Peyer's patch (tissue), 4 donors: ENCODE measurements around the gene LGALS7B. TPM values are rescaled to one million over a fixed set of nuclear protein-coding genes. Genes with fewer than 3 reads are reported as not detected.
"Not testable (repeated sequence)": the region's sequence is repeated elsewhere in the genome, so short reads cannot be mapped to it uniquely, and the experiment has no call there.

Experiments used
- DNase-seq, 3 donors: peaks; one replicate each; pipeline ENCODE4 v3.0.0-alpha.2; 2017 to 2019
- H3K27ac ChIP-seq, 4 donors: fragments of 200-600 bp; sonication (generic); one replicate each; pipeline ENCODE4 v1.5.1; 2016 to 2019
- H3K27me3 ChIP-seq, 2 donors: fragments of 200-600 bp; sonication (generic); one replicate each; pipeline ENCODE4 v1.5.1; 2019
- H3K36me3 ChIP-seq, 3 donors: fragments of 200-600 bp; sonication (generic); one replicate each; pipeline ENCODE4 v1.5.1; 2016 to 2019
- H3K4me1 ChIP-seq, 4 donors: fragments of 200-600 bp; sonication (generic); one replicate each; pipeline ENCODE4 v1.5.1; 2016 to 2019
- H3K4me3 ChIP-seq, 4 donors: fragments of 200-600 bp; sonication (generic); 1 replicate in 3 of 4; 2 replicates in 1 of 4; pipeline ENCODE4 v1.5.1; 2016 to 2019; ENCODE audit warnings: mild to moderate bottlenecking in 1 of 4
- H3K9me3 ChIP-seq, 4 donors: fragments of 200-600 bp; sonication (generic); one replicate each; pipeline ENCODE4 v1.5.1; 2016 to 2019; ENCODE audit warnings: mild to moderate bottlenecking in 1 of 4
- CTCF ChIP-seq, 6 experiments: fragments of 450-650 bp in 4 of 6; fragments of 200-600 bp in 2 of 6; sonication (generic) in 1 of 6; IDR thresholded peaks; one replicate each; pipeline ENCODE4 v1.5.1; 2017 to 2019; ENCODE audit warnings: antibody characterized with exemption in 6 of 6, mild to moderate bottlenecking in 3 of 6, moderate library complexity in 1 of 6
- POLR2A ChIP-seq, 2 donors: fragments of 450-650 bp; IDR thresholded peaks; one replicate each; pipeline ENCODE4 v1.5.1; 2017; ENCODE audit warnings: antibody characterized with exemption in 2 of 2, mild to moderate bottlenecking in 2 of 2, moderate library complexity in 2 of 2
- total RNA-seq, 4 donors: library from RNA; depleted of rRNA; stranded (reverse); fragments of >200 nt; gene quantifications; one replicate each; pipeline ENCODE4 v1.1.0, GENCODE V29; 2016

LGALS7B gene
- total RNA-seq, 4 donors from 2014 or later = not detected

GRCh38 chr19:38774181-38774950, 14.6 kb upstream of the LGALS7B start:
- Histone ChIP-seq H3K4me1 (peaks cover 0 to 7% (median 3%) of the 10 kb centered on the region in 4 donors), H3K27ac (no peak overlapping the region), H3K9me3 (no peaks in the 10 kb centered on the region), H3K4me3 (no peak overlapping the region), H3K36me3 (no peaks in the 10 kb centered on the region), H3K27me3 (no peaks in the 10 kb centered on the region)
- DNase-seq = no peak
- TF ChIP-seq CTCF (IDR thresholded peaks at IDR 0.05) (no peak), POLR2A (IDR thresholded peaks at IDR 0.05) (no peak)

- no peaks in the 10 kb centered on the region for H3K4me1 ChIP-seq
- H3K27me3 ChIP-seq = no peaks in the 10 kb centered on the region
- H3K9me3 ChIP-seq = no peaks in the 10 kb centered on the region
- TF ChIP-seq CTCF (IDR thresholded peaks at IDR 0.05) (no peak), POLR2A (IDR thresholded peaks at IDR 0.05) (no peak)
- H3K4me3 ChIP-seq = no peak overlapping the region
- H3K27ac ChIP-seq = no peak overlapping the region
- no peaks in the 10 kb centered on the region for H3K36me3 ChIP-seq
- DNase-seq = no peak
Measured at GRCh38 chr19:38778733-38779132, 10.3 kb upstream of the LGALS7B start.

GRCh38 chr19:38780443-38780842, 8.6 kb upstream of the LGALS7B start:
- no peaks in the 10 kb centered on the region for H3K9me3 ChIP-seq
- no peak overlapping the region for H3K4me3 ChIP-seq
- TF ChIP-seq CTCF (IDR thresholded peaks at IDR 0.05) (no peak), POLR2A (IDR thresholded peaks at IDR 0.05) (no peak)
- no peaks in the 10 kb centered on the region for H3K36me3 ChIP-seq
- no peak overlapping the region for H3K27ac ChIP-seq
- H3K4me1 ChIP-seq = no peaks in the 10 kb centered on the region
- H3K27me3 ChIP-seq = no peaks in the 10 kb centered on the region
- DNase-seq = no peak

- H3K27me3 ChIP-seq = no peaks in the 10 kb centered on the region
- H3K4me1 ChIP-seq = no peaks in the 10 kb centered on the region
- DNase-seq = no peak
- TF ChIP-seq POLR2A (IDR thresholded peaks at IDR 0.05) (no peak), CTCF (IDR thresholded peaks at IDR 0.05) (no peak)
- no peak overlapping the region for H3K27ac ChIP-seq
- no peaks in the 10 kb centered on the region for H3K36me3 ChIP-seq
- H3K4me3 ChIP-seq = no peak overlapping the region
- no peaks in the 10 kb centered on the region for H3K9me3 ChIP-seq
Measured at GRCh38 chr19:38781058-38781457, 7.9 kb upstream of the LGALS7B start.

- not testable (repeated sequence) for H3K27ac ChIP-seq, H3K4me3 ChIP-seq, H3K9me3 ChIP-seq, DNase-seq, H3K27me3 ChIP-seq, H3K36me3 ChIP-seq, H3K4me1 ChIP-seq
Measured at GRCh38 chr19:38782212-38782611, 6.8 kb upstream of the LGALS7B start.

- Histone ChIP-seq H3K27ac (no peak overlapping the region), H3K9me3 (no peaks in the 10 kb centered on the region), H3K4me1 (no peaks in the 10 kb centered on the region), H3K4me3 (no peak overlapping the region), H3K27me3 (no peaks in the 10 kb centered on the region), H3K36me3 (no peaks in the 10 kb centered on the region)
- DNase-seq = peak in 1 of 3 donors; percentile 75
- TF ChIP-seq CTCF (IDR thresholded peaks at IDR 0.05) (no peak), POLR2A (IDR thresholded peaks at IDR 0.05) (no peak)
Measured at GRCh38 chr19:38784224-38784623, 4.8 kb upstream of the LGALS7B start.
